Activated CD4-positive, alpha-beta T cell treated with anti-CD3 and anti-CD28 coated beads for 48 hours (primary cell): ENCODE measurements around the gene CYP4V2.
"Not testable (repeated sequence)": the region's sequence is repeated elsewhere in the genome, so short reads cannot be mapped to it uniquely, and the experiment has no call there.

Source experiments
- DNase-seq: peaks from one replicate; pipeline ENCODE4 v3.0.0-alpha.2; 2020

The CYP4V2 gene

DNA sequence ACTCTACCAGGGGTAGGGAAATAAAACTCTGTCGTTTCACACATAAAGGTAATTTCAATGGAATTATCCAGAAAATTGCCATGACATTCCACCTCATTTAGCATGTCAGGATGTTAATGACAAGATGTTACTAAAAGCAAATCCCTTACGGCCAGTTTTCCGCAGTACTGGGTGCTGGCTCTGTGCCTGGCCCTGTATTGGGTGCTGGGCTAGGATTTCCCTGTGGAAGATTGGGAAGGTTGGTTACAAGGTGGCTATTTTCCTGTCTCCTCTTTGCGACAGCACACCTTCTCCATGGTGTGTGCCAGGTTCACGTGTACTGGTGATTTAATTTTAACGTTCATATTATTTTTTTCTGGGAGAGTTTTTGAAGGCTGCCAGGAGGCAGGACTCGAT lies 49.1 kb downstream of the CYP4V2 start:
- DNase-seq = no peak

DNA sequence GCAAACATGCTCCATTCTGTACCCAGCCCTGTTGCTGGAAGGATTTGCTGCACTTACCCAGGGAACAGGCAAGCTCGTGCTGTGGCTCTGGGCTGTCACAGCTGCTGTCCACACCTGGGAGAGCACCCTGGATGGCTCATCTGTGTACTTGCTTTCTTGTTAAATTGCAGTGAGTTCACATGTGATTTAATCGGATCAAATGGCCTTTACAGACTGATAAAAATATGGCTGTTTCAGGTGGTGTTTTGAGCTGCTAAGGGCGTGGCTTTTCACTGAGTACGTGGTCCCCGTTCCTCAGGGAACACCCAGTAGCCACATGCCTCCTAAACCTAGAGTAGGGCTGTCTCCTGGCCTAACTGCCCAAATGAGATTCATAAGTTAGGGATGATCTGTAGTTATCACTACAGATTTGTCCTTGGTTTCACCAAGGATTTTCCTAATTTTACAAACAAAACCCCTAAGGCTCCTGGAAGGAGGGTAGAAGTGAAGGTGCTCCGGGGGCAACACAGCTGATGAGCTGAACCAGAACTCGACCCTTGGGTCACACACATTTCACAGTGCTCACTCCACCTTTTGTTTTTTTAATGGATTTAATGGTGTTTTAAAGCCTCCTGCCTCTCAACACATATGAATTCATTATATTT lies 49.6 kb downstream of the CYP4V2 start:
- DNase-seq = no peak

DNA sequence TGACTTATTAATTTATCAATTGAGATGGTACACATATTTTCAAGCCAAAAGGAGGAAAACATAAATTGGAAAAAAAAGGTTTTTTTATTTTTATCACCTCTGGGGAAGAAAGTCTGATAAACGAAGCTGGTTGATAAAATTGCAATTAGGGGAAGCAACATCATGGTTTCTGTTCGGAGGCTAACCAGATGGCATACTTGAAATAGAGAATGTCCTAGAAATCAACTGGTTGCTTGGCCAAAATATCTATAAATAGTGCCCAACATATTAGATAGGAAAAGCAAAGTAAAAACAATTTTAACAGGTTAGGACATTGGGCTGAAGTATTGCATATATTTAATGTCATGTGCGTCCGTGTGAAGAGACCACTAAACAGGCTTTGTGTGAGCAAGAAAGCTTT lies 50.2 kb downstream of the CYP4V2 start:
- no peak for DNase-seq

DNA sequence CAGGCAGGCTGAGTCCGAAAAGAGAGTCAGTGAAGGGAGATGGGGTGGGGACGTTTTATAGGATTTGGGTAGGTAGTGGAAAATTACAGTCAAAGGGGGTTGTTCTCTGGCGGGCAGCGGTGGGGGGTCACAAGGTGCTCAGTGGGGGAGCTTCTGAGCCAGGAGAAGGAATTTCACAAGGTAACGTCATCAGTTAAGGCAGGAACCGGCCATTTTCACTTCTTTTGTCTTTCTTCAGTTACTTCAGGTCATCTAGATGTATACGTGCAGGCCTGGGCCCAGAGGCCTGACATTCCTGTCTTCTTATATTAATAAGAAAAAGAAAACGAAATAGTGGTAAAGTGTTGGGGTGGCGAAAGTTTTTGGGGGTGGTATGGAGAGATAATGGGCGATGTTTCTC lies 50.7 kb downstream of the CYP4V2 start:
- DNase-seq = not testable (repeated sequence)

DNA sequence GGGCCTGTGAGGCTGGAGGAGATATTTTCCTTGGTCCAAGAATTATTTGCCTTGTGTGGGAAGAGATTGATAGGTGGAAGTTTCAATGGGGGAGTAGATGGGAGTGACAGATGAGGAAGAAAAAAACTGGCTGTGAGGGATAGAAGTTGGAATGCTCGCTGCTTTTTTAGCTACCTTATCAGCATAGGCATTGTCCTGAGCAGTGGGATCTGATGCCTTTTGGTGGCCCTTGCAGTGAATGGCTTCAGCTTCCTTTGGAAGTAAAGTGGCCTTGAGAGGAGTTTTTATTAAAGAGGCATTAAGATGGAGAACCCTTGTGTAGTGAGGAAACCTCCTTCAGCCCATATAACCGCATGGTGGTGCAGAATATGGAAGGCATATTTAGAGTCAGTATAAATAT lies 52.0 kb downstream of the CYP4V2 start:
- no peak for DNase-seq

DNA sequence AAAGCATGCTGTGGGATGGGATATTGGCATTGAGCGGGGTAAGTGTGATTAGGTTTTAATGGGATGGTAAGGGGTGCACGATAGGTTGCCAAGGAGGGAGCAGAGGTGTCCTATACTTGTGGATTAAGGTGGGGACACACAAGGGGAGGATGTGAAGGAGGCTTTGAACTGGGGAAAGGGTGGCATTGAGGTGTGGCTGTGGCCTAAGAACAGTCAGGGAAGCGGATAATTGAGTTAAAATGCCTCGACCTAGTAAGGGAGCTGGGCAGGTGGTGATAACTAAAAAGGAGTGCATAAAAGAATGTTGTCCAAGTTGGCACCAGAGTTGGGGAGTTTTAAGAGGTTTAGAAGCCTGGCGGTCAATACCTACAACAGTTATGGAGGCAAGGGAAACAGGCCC lies 53.5 kb downstream of the CYP4V2 start:
- no peak for DNase-seq

DNA sequence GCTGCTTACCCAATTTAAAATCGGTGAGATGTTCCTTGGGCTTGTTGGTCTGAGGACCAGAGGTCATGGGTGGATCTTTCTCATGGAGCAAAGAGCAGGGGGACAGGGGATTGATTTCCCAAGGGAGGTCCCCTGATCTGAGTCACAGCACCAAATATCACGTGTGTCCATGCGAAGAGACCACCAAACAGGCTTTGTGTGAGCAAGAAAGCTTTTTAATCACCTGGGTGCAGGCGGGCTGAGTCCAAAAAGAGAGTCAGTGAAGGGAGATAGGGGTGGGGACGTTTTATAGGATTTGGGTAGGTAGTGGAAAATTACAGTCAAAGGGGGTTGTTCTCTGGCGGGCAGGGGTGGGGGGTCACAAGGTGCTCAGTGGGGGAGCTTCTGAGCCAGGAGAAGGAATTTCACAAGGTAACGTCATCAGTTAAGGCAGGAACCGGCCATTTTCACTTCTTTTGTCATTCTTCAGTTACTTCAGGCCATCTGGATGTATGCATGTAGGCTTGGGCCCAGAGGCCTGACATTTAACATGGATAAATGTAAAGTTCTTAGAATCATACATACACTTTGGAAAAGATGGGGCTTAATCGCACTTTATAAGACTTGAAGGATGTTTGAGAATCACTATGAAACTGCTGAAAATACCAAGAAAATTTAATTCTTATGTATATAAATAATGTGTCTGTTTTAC lies 55.8 kb downstream of the CYP4V2 start:
- not testable (repeated sequence) for DNase-seq

DNA sequence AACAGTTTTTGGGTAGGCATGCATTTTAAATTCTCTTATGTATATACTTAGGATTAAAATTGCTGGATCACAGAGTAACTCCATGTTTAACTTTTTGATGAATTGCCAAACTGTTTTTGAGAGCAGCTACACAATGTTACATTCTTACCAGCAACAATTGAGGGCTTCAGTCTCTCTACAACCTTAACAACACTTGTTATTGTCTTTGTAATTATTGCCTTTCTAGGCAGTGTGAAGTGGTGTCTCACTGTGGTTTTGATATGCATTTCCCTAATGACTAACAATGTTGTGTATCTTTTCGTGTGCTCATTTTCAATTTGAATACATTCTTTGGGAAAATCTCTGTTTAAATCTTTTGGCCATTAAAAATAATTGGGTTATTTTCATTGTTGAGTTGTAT lies 57.3 kb downstream of the CYP4V2 start:
- DNase-seq = no peak

DNA sequence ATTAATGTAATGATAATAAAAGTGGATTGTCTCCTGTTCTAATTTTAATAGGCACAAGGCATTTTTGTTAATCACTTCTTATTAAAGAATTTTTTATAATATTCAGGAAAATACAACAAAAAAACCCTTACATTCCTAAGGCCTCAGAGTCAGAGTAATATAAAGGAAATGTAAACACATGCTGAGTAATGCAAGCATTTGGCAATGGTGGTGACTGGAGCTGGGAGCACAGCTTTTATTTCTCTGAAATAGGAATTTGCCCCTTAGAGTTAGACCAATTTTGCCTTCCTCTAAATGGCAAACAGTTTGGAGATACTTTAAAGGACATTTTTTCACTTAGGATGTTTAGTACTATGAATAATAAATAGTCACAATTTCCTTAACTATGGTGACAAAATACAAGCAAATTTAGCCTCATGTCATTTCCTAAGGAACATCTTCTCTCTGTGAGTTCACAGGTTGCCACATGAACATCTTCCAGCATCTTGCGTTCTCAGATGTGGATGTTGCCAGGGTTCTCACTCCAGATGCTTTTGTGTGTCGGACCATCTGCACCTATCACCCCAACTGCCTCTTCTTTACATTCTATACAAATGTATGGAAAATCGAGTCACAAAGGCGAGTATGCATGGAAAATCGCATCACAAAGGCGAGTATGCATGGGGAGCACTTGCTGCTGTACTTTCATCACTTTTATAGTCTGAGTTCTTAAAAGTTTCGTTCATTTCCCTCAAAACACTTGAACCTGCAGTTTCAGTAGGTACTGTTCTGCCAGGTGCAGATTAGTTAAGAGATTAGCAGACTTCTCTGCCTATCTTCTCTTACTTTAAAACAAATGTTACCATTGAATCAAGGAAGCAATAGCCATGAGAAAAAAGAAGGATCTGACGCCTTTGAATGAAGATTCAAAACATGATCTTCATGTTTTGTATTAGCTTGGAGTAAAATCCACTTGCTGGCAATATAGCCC lies 58.7 kb downstream of the CYP4V2 start:
- DNase-seq = no peak

DNA sequence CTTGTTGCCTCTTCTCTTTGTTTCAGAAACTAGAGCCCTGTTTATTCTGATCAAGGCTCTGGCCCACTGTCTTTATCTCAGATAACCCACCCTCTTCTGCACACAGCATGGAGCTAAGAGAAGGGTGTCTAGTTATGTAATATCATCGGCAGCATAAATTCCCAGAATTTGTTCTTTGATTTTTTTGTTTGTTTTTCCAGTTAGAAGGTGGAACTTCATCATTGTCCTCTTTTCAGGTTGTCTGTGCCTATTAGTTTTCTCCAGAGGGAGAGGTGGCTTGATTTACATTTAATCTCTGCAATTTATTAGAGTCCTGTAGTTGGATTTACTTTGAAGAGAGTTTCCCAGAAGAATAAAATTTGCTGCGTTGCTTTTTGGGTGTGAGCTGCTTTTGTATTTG lies 59.4 kb downstream of the CYP4V2 start:
- no peak for DNase-seq

DNA sequence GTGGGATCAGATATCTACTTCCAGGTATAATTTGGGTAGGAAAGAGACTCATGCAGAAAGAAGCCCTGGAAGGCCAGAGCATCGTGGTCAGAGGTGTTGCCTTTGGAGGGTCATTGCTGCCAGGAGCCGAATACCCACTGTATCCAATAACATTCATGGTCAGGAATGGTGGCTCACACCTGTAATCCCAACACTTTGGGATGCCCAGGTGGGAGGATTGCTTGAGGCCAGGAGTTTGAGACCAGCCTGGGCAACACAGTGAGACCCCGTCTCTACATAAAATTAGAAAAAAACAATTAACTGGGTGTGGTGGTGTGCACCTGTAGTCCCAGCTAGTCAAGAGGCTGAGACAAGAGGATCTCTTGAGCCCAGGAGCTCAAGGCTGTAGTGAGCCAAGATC lies 63.8 kb downstream of the CYP4V2 start:
- no peak for DNase-seq

DNA sequence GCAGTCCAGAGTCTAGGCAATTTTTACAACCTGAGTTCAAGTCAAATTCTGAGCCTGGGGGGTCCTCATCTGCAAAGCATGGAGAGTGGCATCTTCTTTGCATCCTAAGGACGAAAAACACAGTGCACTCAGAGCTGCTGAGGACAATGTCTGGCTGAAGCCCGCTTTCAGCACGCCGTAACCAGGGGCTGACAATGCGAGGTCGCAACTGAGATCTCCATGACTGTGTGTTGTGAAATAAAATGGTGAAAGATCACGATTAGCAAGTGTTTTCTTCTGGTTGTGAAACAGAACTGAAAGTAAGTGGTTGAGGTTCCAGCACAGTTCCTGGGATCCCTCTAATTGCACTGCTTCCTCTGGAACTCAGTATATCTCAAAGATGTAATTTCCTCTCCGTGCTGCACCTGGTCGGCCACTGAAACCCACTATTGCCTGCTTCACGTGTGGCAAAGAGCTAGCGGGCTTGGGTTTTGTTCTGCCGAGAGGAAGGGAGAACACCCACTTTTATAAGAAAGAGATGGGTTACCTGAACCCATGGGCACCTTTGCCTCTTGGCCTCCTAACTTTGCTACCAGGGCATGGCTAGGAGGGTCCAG lies 66.9 kb downstream of the CYP4V2 start:
- DNase-seq = no peak

DNA sequence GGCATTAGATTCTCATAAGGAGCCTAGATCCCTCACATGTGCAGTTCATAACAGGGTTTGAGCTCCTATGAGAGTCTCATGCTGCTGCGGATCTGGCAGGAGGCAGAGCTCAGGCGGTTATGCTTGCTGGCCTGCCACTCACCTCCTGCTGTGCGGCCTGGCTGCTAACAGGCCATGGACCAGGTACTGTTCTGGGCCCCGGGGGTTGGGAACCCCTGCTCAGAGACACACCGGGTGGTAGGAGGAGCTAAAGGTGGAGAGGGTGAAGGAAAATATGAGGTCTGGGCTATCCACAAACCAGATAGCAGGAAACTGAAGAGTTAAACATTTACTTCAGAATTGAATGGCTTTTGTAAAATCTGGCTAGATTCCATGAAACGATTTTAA lies 68.7 kb downstream of the CYP4V2 start:
- DNase-seq = no peak
